Endothelial cell of umbilical vein (primary cell): Measurements from ENCODE around the gene CCDC116. TPM values are rescaled to one million over a fixed set of nuclear protein-coding genes. Genes with fewer than 3 reads are reported as not detected.

Experiments
- BruUV-seq: library from RNA; stranded (reverse); fragments of 400-500 nt; replicated peaks from 2 replicates; lab custom pipeline; 2021; lab: Mats Ljungman, UMichigan
- CTCF ChIA-PET: fragments of 300-600, 350-600 bp; sonication (Branson Sonifier 250); formaldehyde crosslinking; loops from one replicate; lab custom pipeline; 2021; ENCODE audit warnings: antibody characterized with exemption, inconsistent platforms; lab: Charles Lee
- POLR2A ChIA-PET: fragments of 300-600, 350-600 bp; sonication (Branson Sonifier 250); formaldehyde crosslinking; loops from one replicate; lab custom pipeline; 2021; ENCODE audit warnings: antibody characterized with exemption, inconsistent platforms; lab: Charles Lee
- DNase-seq: peaks from one replicate; pipeline ENCODE4 v3.0.0-alpha.2; 2011; ENCODE audit warnings: low read depth, low spot score
- FAIRE-seq: peaks from 2 replicates; lab custom pipeline; 2011; peaks lifted over from hg19 to GRCh38; lab: Jason Lieb, UNC
- H2AFZ ChIP-seq: 2 replicates; pipeline ENCODE4 v1.6.0; 2012; ENCODE audit warnings: low read depth, low read length, control low read depth, inconsistent platforms
- H3K27ac ChIP-seq: 2 replicates; pipeline ENCODE4 v1.5.1; 2011; ENCODE audit warnings: low read depth, mild to moderate bottlenecking, control low read depth, low read length, moderate library complexity; ENCODE audit not compliant: insufficient read depth
- H3K27me3 ChIP-seq, 2 experiments: 2 replicates each; pipeline versions ENCODE4 v1.6.0 to v1.6.1; 2011; ENCODE audit warnings: low read length in 2 of 2, mixed read lengths in 1 of 2; ENCODE audit not compliant: control insufficient read depth in 2 of 2, insufficient read depth in 2 of 2
- H3K36me3 ChIP-seq, 2 experiments: 2 replicates in 1 of 2; 3 replicates in 1 of 2; pipeline ENCODE4 v1.5.1; 2011; ENCODE audit warnings: low read length in 2 of 2, mild to moderate bottlenecking in 1 of 2, moderate library complexity in 1 of 2; ENCODE audit not compliant: control insufficient read depth in 2 of 2, insufficient read depth in 2 of 2; ENCODE audit errors: extremely low read depth in 1 of 2
- H3K4me1 ChIP-seq: 3 replicates; pipeline ENCODE4 v1.5.1; 2011; ENCODE audit warnings: mild to moderate bottlenecking, low read length; ENCODE audit not compliant: control insufficient read depth, insufficient read depth; ENCODE audit errors: extremely low read depth
- H3K4me2 ChIP-seq: 2 replicates; pipeline ENCODE4 v1.6.1; 2011; ENCODE audit warnings: low read length, control low read depth, mixed read lengths; ENCODE audit not compliant: insufficient read depth
- H3K4me3 ChIP-seq, 3 experiments: fragments of 200-600 bp in 1 of 3; sonication (generic), shearing (Covaris generic) in 1 of 3; replicated peaks in 1 of 3; 2 replicates each; pipeline ENCODE4 v1.5.1; 2011 to 2016; ENCODE audit warnings: control low read depth in 3 of 3, low read length in 3 of 3, mild to moderate bottlenecking in 2 of 3, inconsistent platforms in 1 of 3, low read depth in 1 of 3, moderate library complexity in 1 of 3; ENCODE audit not compliant: insufficient read depth in 1 of 3
- H3K79me2 ChIP-seq: 2 replicates; pipeline ENCODE4 v1.6.0; 2012; ENCODE audit warnings: low read length, inconsistent platforms; ENCODE audit not compliant: control insufficient read depth, insufficient read depth
- H3K9ac ChIP-seq: replicated peaks from 2 replicates; pipeline ENCODE3; 2011; ENCODE audit warnings: low read length, control low read depth; ENCODE audit not compliant: insufficient read depth; ENCODE audit errors: extremely low read depth
- H3K9me1 ChIP-seq: replicated peaks from 3 replicates; pipeline ENCODE4 v1.6.0; 2011; ENCODE audit warnings: mild to moderate bottlenecking, low read length; ENCODE audit not compliant: control insufficient read depth, insufficient read depth; ENCODE audit errors: extremely low read depth
- H3K9me3 ChIP-seq: replicated peaks from 2 replicates; pipeline ENCODE4 v1.5.1; 2012; ENCODE audit warnings: low read length, inconsistent platforms; ENCODE audit not compliant: control insufficient read depth, insufficient read depth
- H4K20me1 ChIP-seq: replicated peaks from 2 replicates; pipeline ENCODE3; 2011; ENCODE audit warnings: mild to moderate bottlenecking, low read length; ENCODE audit not compliant: control insufficient read depth, insufficient read depth; ENCODE audit errors: extremely low read depth
- CTCF ChIP-seq, 2 donors: IDR thresholded peaks; 1 replicate in 1 of 2; 2 replicates in 1 of 2; pipeline ENCODE4 v1.5.1; 2011; ENCODE audit warnings: low read length in 2 of 2, mild to moderate bottlenecking in 2 of 2, moderate library complexity in 2 of 2, control low read depth in 1 of 2, inconsistent platforms in 1 of 2, low read depth in 1 of 2; ENCODE audit not compliant: insufficient read depth in 1 of 2; ENCODE audit errors: extremely low read depth in 1 of 2
- EZH2 ChIP-seq: IDR thresholded peaks from 2 replicates; pipeline ENCODE4 v1.6.1; 2012; ENCODE audit warnings: borderline replicate concordance, low read depth, mild to moderate bottlenecking, moderate library complexity, low read length, inconsistent platforms; ENCODE audit not compliant: severe bottlenecking
- FOS ChIP-seq: IDR thresholded peaks from 2 replicates; pipeline ENCODE4 v1.6.1; 2011; ENCODE audit warnings: mild to moderate bottlenecking, low read length, moderate library complexity, borderline replicate concordance; ENCODE audit not compliant: insufficient read depth
- GATA2 ChIP-seq: IDR thresholded peaks from 2 replicates; pipeline ENCODE4 v1.7.0; 2011; ENCODE audit warnings: low read depth, mild to moderate bottlenecking, moderate library complexity, mixed read lengths, low read length; ENCODE audit not compliant: insufficient read length, insufficient read depth
- JUN ChIP-seq: IDR thresholded peaks from 2 replicates; pipeline ENCODE4 v1.6.1; 2011; ENCODE audit warnings: borderline replicate concordance, low read depth; ENCODE audit not compliant: insufficient read length, insufficient read depth
- MYC ChIP-seq: IDR thresholded peaks from one replicate; pipeline ENCODE4 v1.6.1; 2011; ENCODE audit warnings: mild to moderate bottlenecking, low read depth, low read length
- POLR2A ChIP-seq: IDR thresholded peaks from 2 replicates; pipeline ENCODE4 v1.6.1; 2012; ENCODE audit warnings: low read depth, mild to moderate bottlenecking, control low read depth, low read length
- POLR2AphosphoS5 ChIP-seq: IDR thresholded peaks from 2 replicates; pipeline ENCODE4 v1.6.1; 2012; ENCODE audit warnings: low read depth, mild to moderate bottlenecking, control low read depth, low read length, moderate library complexity; ENCODE audit not compliant: insufficient read depth
- dilution Hi-C: fragments of 300-500 bp; cut with MboI; formaldehyde crosslinking; loops from one replicate; pipeline ENCODE4 v1.15.0; 2019; ENCODE audit warnings: low sequenced_read_pairs; ENCODE audit not compliant: extremely low pct_ligation_motif_present
- intact Hi-C: fragments of 100-400 bp; cut with micrococcal nuclease; formaldehyde crosslinking; loops from one replicate; pipeline ENCODE4 v1.10.0; 2022
- polyA plus RNA-seq, 4 experiments: library from polyadenylated mRNA; depleted of rRNA in 3 of 4; stranded (reverse) in 3 of 4; unstranded in 1 of 4; fragments of >200 nt; gene quantifications; 2 replicates each; pipeline versions ENCODE4 v1.2.1 to v1.2.3, GENCODE V29; 2011 to 2012; ENCODE audit warnings: missing spikeins in 1 of 4
- total RNA-seq: library from RNA; stranded (reverse); gene quantifications from 2 replicates; pipeline ENCODE4 v1.2.3, GENCODE V29; 2021
- TF ChIP-seq, protein P1 (sequence below): IDR thresholded peaks from 2 replicates; pipeline ENCODE4 v1.6.1; 2011; ENCODE audit not compliant: insufficient read depth, insufficient read length

The CCDC116 gene
- total and polyA plus RNA-seq, 2 donors (not counting 3 experiments of a cell fraction or from before 2014, with no cell fraction given), result 0.21 to 0.33 TPM

DNA sequence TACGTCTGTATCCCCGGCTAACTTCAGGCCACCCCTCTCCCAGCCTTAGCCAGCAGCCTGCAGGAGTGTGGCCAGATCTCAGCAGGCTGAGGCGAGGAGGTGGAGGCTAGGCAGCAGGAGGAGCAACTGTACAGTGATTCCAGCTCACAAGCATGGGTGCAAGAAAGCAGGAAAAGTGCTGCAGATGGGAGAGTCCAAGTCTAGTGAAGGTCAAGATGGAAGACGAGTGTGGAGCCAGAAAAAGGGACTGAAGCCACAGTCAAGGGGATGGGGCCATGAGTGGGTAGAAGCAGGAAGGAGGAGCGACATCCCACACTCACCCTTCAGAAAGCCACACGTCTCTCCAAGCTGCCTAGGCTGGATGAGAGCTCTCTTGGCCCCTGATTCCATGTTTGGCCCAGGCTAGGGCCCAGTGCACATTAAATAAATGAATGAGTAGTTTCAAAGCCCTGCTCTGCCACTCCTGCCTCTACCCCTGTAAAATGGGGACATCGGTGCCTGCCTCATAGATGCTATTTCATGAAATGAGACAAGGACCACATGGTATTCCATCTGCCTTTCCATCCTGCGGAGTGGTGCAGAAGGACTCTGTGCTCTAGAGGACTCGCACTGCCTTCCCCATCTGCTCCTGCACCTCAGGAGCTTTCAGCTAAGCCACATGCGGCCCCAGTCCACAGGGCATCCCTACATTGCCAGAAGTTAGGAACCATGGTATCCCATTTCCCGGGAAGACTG, 5.7 kb upstream of the CCDC116 start:
- Histone ChIP-seq H3K79me2 (peaks cover 29% of the 10 kb centered on the region), H3K27ac (no peak overlapping the region), H3K9me3 (no peaks in the 10 kb centered on the region), H3K9ac (no peak overlapping the region), H3K9me1 (no peaks in the 10 kb centered on the region), H4K20me1 (no peaks in the 10 kb centered on the region), H3K4me3 (no peak overlapping the region), H2AFZ (no peak overlapping the region), H3K27me3 (no peaks in the 10 kb centered on the region), H3K36me3 (peaks cover 0 to 16% of the 10 kb centered on the region in 2 experiments), H3K4me1 (no peaks in the 10 kb centered on the region), H3K4me2 (no peak overlapping the region)
- POLR2A ChIA-PET, result no interaction called here
- BruUV-seq, result no TSS peak
- CTCF ChIA-PET, result interaction anchor here (1.3 kb wide), 1 partner anchor 16 kb away, joined by 4 read pairs; no protein-coding TSS in a partner anchor
- no peak for FAIRE-seq
- dilution Hi-C loops, result no loop called here
- no peak for DNase-seq
- intact Hi-C loops, result no loop called here
- TF ChIP-seq GATA2 (no peak), EZH2 (no peak), POLR2AphosphoS5 (no peak), FOS (no peak), JUN (no peak), MYC (no peak), POLR2A (no peak), CTCF (IDR thresholded peaks at IDR 0.05; ENCODE audit: extremely low read depth in 1 of 2, insufficient read depth in 1 of 2, low read depth in 1 of 2, low read length in 2 of 2) (no peak)
- TF ChIP-seq, protein P1, sequence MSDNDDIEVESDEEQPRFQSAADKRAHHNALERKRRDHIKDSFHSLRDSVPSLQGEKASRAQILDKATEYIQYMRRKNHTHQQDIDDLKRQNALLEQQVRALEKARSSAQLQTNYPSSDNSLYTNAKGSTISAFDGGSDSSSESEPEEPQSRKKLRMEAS, result no peak
